Ovary (tissue), 3 donors: ENCODE measurements around the gene PGAM2.

Experiments used
- CTCF ChIP-seq, 3 donors: fragments of 450-650 bp in 2 of 3; fragments of 200-600 bp in 1 of 3; IDR thresholded peaks; one replicate each; pipeline versions ENCODE4 v1.5.1 to v1.8.0; 2016 to 2022; ENCODE audit warnings: antibody characterized with exemption in 3 of 3, mild to moderate bottlenecking in 1 of 3
- POLR2A ChIP-seq: fragments of 450-650 bp; IDR thresholded peaks from one replicate; pipeline ENCODE4 v1.6.1; 2017; ENCODE audit warnings: antibody characterized with exemption, mild to moderate bottlenecking, moderate library complexity
- donor health status: DM: no; HTN: no; CAD: no.

GRCh38 chr7:44095781-44096180, 30.4 kb upstream of the PGAM2 start:
- TF ChIP-seq CTCF (IDR thresholded peaks at IDR 0.05) (no peak), POLR2A (no peak)
